GM13977 (cell line): ENCODE data around the gene FHIT.

ENCODE experiments used
- DNase-seq: peaks from one replicate; pipeline ENCODE4 v3.0.0; 2012; ENCODE audit warnings: low spot score
- in situ Hi-C: fragments of 300-500 bp; cut with MboI; formaldehyde crosslinking; loops from one replicate; pipeline ENCODE4 v1.12.0; 2022; ENCODE audit warnings: low sequenced_read_pairs, low pct_unique_long_range_greater_than_20kb, mixed read lengths, inconsistent platforms; ENCODE audit not compliant: unreplicated experiment
- TF ChIP-seq, protein P1 (sequence below): IDR thresholded peaks from 2 replicates; pipeline ENCODE4 v1.5.1; 2012; ENCODE audit warnings: mild to moderate bottlenecking, control low read depth; ENCODE audit not compliant: insufficient read depth; ENCODE audit errors: extremely low read depth, missing control alignments

The FHIT gene

DNA sequence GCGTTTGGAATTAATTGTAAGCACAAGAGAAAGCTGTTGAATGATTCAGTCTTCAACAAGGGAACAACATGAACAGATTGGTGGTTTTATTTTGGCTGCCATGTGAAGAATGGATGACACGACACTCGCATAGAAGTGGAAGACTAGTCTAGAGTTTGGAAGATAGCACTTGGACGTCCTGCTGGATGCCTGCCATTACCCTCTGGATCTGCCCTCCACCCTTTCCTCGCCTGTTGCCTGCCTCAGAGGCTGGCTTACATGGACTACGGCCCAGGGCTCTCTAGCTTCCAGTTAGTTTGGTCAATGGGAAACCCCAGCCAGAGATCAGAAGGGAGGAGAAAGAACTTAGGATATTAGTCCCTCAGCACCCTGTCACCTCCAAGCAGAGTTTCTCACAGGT is 493.5 kb downstream of the FHIT start:
- no peak for DNase-seq
- TF ChIP-seq, protein P1, sequence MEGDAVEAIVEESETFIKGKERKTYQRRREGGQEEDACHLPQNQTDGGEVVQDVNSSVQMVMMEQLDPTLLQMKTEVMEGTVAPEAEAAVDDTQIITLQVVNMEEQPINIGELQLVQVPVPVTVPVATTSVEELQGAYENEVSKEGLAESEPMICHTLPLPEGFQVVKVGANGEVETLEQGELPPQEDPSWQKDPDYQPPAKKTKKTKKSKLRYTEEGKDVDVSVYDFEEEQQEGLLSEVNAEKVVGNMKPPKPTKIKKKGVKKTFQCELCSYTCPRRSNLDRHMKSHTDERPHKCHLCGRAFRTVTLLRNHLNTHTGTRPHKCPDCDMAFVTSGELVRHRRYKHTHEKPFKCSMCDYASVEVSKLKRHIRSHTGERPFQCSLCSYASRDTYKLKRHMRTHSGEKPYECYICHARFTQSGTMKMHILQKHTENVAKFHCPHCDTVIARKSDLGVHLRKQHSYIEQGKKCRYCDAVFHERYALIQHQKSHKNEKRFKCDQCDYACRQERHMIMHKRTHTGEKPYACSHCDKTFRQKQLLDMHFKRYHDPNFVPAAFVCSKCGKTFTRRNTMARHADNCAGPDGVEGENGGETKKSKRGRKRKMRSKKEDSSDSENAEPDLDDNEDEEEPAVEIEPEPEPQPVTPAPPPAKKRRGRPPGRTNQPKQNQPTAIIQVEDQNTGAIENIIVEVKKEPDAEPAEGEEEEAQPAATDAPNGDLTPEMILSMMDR = no peak
- in situ Hi-C loops = no loop called here

DNA sequence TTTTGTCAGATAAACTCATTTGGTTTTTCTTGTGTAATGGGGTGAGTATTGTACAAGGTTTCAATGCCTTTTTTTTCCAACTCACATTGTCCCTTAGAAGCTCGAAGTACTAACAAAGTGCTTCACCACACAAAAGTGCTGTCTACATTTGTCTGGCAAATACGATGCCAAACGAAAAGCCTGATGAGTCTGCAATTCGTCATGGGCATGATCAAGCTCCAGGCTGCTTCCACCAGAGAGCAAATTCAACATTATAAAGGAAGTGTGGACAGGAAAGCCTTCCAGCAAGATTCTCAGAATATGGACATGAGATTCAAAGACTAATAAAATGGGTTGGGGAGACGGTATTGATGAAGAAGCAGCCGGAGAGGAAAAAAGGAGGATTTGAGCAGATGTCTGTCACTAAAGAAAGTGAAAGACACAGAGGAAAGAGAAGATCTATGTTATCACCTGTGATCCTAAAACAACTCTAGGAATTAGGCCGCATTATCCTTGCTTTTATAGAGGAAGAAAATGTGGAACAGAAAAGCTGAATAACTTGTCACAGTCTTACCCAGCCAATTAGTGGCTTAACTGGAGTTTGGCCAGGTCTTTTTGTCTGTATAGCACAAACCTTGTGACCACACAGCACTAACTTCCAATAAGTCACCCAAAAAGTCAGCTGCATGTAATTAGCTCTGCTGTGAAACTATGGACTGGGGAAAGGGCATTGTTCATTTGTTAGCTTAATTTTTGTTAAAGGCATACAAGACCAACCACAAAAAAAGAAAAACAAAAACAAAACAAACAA is 494.8 kb downstream of the FHIT start:
- TF ChIP-seq, protein P1 = no peak
- no peak for DNase-seq
- in situ Hi-C loops = no loop called here

- TF ChIP-seq, protein P1 = peak; percentile 42
- in situ Hi-C loops = no loop called here
These were observed 496.2 kb downstream of the FHIT start for GRCh38 chr3:60755094-60755493.

GRCh38 chr3:60754617-60755016 is 496.6 kb downstream of the FHIT start:
- no peak for DNase-seq
- TF ChIP-seq, protein P1 = no peak
- in situ Hi-C loops = no loop called here

More at GRCh38 chr3:60755094-60755493, 496.2 kb downstream of the FHIT start:
- no peak for DNase-seq

DNA sequence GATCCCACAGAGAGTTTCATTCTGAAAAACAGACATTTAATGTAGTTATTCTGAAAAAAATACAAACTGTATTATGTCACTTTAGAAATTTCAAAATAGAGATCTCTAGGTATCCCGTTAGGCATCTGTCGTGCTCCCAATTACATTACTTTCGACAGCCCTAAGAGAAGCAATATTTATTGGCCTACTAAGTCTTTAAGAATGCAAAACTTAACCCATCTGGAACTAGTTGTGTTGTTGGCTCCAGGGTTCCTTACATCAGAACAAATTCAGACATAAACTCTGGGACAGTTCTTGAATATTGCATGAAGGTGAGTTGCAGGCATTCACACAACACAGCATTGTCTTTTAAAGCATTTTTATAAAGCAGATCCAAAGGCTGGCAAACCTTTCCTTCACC is 498.4 kb downstream of the FHIT start:
- in situ Hi-C loops = no loop called here
- DNase-seq = no peak
- TF ChIP-seq, protein P1 = no peak

DNA sequence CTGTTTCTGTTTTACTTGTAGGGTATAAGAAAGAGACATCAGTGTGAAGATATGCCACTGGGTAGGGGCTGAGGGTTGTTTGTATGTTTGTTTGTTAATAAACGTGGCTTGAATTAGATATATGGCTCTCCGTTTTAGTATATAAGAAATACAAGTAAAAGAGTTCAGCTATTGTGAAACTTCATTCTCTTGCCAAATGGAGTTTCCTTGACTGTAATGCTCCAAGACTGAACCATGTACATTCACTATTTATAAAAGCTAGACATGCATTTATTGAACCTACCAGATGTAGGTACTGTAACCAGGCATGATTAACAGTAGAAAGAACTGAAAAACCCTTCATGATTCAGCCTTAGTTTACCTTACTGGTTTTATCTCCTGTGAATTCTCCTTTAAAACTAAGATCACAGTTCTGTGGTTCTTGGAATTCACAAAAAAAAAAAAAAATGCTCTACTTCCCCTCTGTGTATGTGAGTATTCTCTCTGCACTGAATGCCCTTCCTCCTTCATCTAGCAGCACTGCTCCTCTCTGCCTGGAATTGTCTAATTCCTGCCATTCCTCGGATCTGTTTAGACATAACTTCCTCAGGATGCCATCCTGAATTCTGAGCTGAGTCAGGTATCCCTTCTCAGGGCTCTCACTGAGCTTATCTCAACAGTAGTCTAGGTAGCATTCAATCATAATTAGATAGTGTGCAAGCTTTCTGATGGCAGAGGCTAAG is 504.4 kb downstream of the FHIT start:
- in situ Hi-C loops = no loop called here
- TF ChIP-seq, protein P1 = no peak
- DNase-seq = no peak
